Measurements from ENCODE around the gene DAAM2. TPM values are rescaled to one million over a fixed set of nuclear protein-coding genes. Genes with fewer than 3 reads are reported as not detected.

The DAAM2 gene
- total RNA-seq, 1 experiment from 2014 or later: 4.8 TPM

DNA sequence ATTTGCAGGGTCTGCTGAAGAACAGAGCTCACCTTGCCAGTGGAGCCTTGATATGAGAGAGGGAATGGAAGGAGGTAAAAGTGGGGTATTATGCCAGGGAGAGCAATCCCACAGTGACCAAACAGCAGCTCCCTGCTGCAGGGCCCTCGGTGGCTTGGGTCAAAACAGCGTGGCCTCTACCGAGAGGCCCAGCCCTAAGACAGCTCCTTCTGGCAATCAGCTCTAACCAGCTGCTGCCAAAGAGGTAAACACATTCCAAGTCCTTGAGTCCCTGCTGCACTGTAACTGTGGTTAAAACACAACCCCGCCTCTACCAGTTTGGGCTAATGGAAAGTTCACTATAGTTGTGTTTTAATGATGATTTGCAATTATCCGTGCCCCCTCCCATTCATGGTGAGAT, 1.4 kb upstream of the DAAM2 start:
- Histone ChIP-seq H3K4me3 (ENCODE audit: low read depth, low read length, poor library complexity, severe bottlenecking) (no peak overlapping the region), H3K4me1 (ENCODE audit: insufficient read depth, low read length, poor library complexity, severe bottlenecking) (peaks cover 16% of the 10 kb centered on the region), H3K27me3 (replicated peaks; ENCODE audit: insufficient read depth, low read depth, low read length, poor library complexity) (no peaks in the 10 kb centered on the region), H3K27ac (ENCODE audit: low read depth, low read length, poor library complexity, severe bottlenecking) (no peak overlapping the region), H3K9me3 (ENCODE audit: low read depth, low read length, poor library complexity, severe bottlenecking) (no peaks in the 10 kb centered on the region), H3K36me3 (ENCODE audit: insufficient read depth, low read length, poor library complexity, severe bottlenecking) (no peaks in the 10 kb centered on the region)
- ChIA-PET CTCF (no interaction called here), POLR2A (ENCODE audit: low non-redundant PET) (no interaction called here)
- BruUV-seq (replicated peaks): no TSS peak
- intact Hi-C loops (cut with micrococcal nuclease; ENCODE audit: unreplicated experiment): no loop called here
- TF ChIP-seq, protein P1, sequence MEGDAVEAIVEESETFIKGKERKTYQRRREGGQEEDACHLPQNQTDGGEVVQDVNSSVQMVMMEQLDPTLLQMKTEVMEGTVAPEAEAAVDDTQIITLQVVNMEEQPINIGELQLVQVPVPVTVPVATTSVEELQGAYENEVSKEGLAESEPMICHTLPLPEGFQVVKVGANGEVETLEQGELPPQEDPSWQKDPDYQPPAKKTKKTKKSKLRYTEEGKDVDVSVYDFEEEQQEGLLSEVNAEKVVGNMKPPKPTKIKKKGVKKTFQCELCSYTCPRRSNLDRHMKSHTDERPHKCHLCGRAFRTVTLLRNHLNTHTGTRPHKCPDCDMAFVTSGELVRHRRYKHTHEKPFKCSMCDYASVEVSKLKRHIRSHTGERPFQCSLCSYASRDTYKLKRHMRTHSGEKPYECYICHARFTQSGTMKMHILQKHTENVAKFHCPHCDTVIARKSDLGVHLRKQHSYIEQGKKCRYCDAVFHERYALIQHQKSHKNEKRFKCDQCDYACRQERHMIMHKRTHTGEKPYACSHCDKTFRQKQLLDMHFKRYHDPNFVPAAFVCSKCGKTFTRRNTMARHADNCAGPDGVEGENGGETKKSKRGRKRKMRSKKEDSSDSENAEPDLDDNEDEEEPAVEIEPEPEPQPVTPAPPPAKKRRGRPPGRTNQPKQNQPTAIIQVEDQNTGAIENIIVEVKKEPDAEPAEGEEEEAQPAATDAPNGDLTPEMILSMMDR (conservative IDR thresholded peaks at IDR 0.05; ENCODE audit: low read depth, low read length): no peak
- TF ChIP-seq EZH2 (IDR thresholded peaks at IDR 0.05; ENCODE audit: borderline replicate concordance, low read depth, low read length, poor library complexity, severe bottlenecking): no peak
- DNase-seq (ENCODE audit: low spot score): no peak

DNA sequence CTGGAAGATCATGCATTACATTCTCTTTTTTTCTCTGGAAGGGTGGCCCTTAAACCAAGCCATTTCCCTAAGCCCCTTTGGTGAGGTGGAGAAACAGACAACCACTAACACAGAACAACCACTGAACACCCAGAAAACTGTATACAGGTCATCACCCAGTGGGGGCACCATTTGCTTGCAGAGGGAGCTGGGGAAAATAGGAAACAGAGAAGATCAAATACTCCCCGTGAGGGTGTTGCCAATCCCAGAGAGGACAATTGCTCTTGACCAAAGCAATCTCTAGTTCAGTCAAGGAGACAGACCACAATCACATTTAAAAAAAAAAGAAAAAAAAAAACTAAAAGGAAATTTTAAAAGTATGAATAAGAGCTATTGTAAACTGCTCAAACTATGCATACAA, 865 bp upstream of the DAAM2 start:
- BruUV-seq (replicated peaks): no TSS peak
- CTCF ChIA-PET: interaction anchor here (0.7 kb wide), 2 partner anchors 23 to 305 kb away, joined by 3 to 7 read pairs; no protein-coding TSS in a partner anchor
- H3K27ac ChIP-seq (ENCODE audit: low read depth, low read length, poor library complexity, severe bottlenecking): no peak overlapping the region

DNA sequence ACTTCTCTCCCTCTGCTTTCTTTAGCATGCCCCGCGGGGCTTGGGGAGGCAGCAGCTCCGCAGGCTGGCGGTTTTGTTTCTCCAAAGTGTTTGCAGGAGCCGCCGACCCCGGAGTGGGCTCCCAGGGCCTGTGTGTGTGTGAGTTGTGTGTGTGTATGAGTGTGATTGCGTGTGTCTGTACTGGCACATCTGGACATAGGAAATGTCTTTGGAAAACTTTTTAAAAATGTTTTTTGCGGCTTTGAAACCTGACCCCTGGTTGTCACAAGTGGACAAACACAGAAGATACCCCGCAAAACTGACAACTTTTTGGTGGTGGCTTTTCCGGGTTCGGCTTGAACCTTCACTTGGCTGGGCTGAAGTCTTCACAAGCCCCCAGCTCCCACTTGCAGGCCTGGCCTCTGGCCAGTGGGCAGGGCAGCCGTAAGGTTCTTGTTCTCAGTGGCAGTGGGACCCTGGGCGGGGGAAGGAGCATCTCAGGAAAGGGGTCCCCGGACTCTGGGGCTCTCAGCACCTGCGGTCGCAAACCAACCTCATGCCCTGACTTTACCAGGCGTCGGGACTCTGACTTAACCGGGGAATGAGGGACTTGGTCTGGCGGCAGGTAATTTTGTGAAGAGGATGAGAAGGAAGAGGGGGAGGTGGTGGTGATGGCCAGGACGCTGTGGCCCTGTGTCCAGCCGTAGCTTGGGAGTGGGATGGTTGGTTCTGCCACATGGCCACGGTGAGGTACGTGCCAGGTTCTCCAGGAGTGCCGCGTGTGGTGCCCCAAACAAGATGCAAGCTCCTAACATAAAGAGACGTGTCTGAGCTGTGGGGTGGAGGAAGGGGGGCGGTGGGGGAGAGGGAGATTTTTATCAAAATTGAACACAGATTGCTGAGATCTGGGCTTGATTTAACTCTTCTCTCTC, 619 bp downstream of the DAAM2 start:
- Histone ChIP-seq H3K4me3 (ENCODE audit: low read depth, low read length, poor library complexity, severe bottlenecking) (peak overlapping the region; percentile 48), H3K36me3 (ENCODE audit: insufficient read depth, low read length, poor library complexity, severe bottlenecking) (no peaks in the 10 kb centered on the region), H3K27ac (ENCODE audit: low read depth, low read length, poor library complexity, severe bottlenecking) (peak overlapping the region; percentile 11), H3K4me1 (ENCODE audit: insufficient read depth, low read length, poor library complexity, severe bottlenecking) (peaks cover 16% of the 10 kb centered on the region), H3K27me3 (replicated peaks; ENCODE audit: insufficient read depth, low read depth, low read length, poor library complexity) (no peaks in the 10 kb centered on the region), H3K9me3 (ENCODE audit: low read depth, low read length, poor library complexity, severe bottlenecking) (no peaks in the 10 kb centered on the region)
- ChIA-PET CTCF (interaction anchor here (0.6 kb wide), 1 partner anchor 51 kb away, joined by 3 read pairs; no protein-coding TSS in a partner anchor), POLR2A (ENCODE audit: low non-redundant PET) (interaction anchor here (0.6 kb wide), 1 partner anchor 416 kb away, joined by 5 read pairs; no protein-coding TSS in a partner anchor)
- intact Hi-C loops (cut with micrococcal nuclease; ENCODE audit: unreplicated experiment): no loop called here
- DNase-seq (ENCODE audit: low spot score): no peak
- TF ChIP-seq, protein P1 (conservative IDR thresholded peaks at IDR 0.05; ENCODE audit: low read depth, low read length): no peak
- TF ChIP-seq EZH2 (IDR thresholded peaks at IDR 0.05; ENCODE audit: borderline replicate concordance, low read depth, low read length, poor library complexity, severe bottlenecking): no peak
- BruUV-seq (replicated peaks): no TSS peak

More for the DNA sequence above, 865 bp upstream of the DAAM2 start:
- no peaks in the 10 kb centered on the region for H3K27me3 ChIP-seq (replicated peaks; ENCODE audit: insufficient read depth, low read depth, low read length, poor library complexity)
- POLR2A ChIA-PET (ENCODE audit: low non-redundant PET): no interaction called here
- peaks cover 16% of the 10 kb centered on the region for H3K4me1 ChIP-seq (ENCODE audit: insufficient read depth, low read length, poor library complexity, severe bottlenecking)
- intact Hi-C loops (cut with micrococcal nuclease; ENCODE audit: unreplicated experiment): no loop called here
- TF ChIP-seq, protein P1 (conservative IDR thresholded peaks at IDR 0.05; ENCODE audit: low read depth, low read length): no peak
- no peak for TF ChIP-seq EZH2 (IDR thresholded peaks at IDR 0.05; ENCODE audit: borderline replicate concordance, low read depth, low read length, poor library complexity, severe bottlenecking)
- no peak overlapping the region for H3K4me3 ChIP-seq (ENCODE audit: low read depth, low read length, poor library complexity, severe bottlenecking)
- H3K36me3 ChIP-seq (ENCODE audit: insufficient read depth, low read length, poor library complexity, severe bottlenecking): no peaks in the 10 kb centered on the region
- peak; percentile 7 for DNase-seq (ENCODE audit: low spot score)
- H3K9me3 ChIP-seq (ENCODE audit: low read depth, low read length, poor library complexity, severe bottlenecking): no peaks in the 10 kb centered on the region

Measured in A673 (cell line).